Smooth muscle cell (in vitro differentiated cells): Measurements from ENCODE around the gene HELLS. TPM values are rescaled to one million over a fixed set of nuclear protein-coding genes. Genes with fewer than 3 reads are reported as not detected.
"Not testable (repeated sequence)": the region's sequence is repeated elsewhere in the genome, so short reads cannot be mapped to it uniquely, and the experiment has no call there.

Source experiments
- DNase-seq: peaks from one replicate; lab custom pipeline; 2025; ENCODE audit not compliant: unreplicated experiment; lab: John Stamatoyannopoulos, UW
- H2AFZ ChIP-seq: fragments of 200-600 bp; sonication (generic); 2 replicates; pipeline ENCODE4 v1.6.0; 2016; ENCODE audit warnings: antibody characterized with exemption, low read depth, mild to moderate bottlenecking
- H3F3A ChIP-seq: fragments of 200-600 bp; sonication (generic); 2 replicates; pipeline ENCODE4 v1.6.0; 2017; ENCODE audit warnings: antibody characterized with exemption, low read depth
- H3K27ac ChIP-seq: fragments of 200-600 bp; sonication (generic); 2 replicates; pipeline ENCODE4 v1.5.1; 2016; ENCODE audit warnings: low read depth, mild to moderate bottlenecking
- H3K27me3 ChIP-seq: fragments of 200-600 bp; sonication (generic); 2 replicates; pipeline ENCODE4 v1.6.1; 2016; ENCODE audit warnings: low read depth, mild to moderate bottlenecking
- H3K36me3 ChIP-seq: fragments of 200-600 bp; sonication (generic); 2 replicates; pipeline ENCODE4 v1.5.1; 2016; ENCODE audit warnings: low read depth
- H3K4me1 ChIP-seq: fragments of 200-600 bp; sonication (generic); 2 replicates; pipeline ENCODE4 v1.5.1; 2016; ENCODE audit warnings: low read depth
- H3K4me2 ChIP-seq: fragments of 200-600 bp; sonication (generic); 2 replicates; pipeline ENCODE4 v1.6.0; 2016; ENCODE audit warnings: mild to moderate bottlenecking
- H3K4me3 ChIP-seq: fragments of 200-600 bp; sonication (generic); 2 replicates; pipeline ENCODE4 v1.5.1; 2016; ENCODE audit warnings: mild to moderate bottlenecking
- H3K79me2 ChIP-seq: fragments of 200-600 bp; sonication (generic); 2 replicates; pipeline ENCODE4 v1.6.0; 2016; ENCODE audit warnings: low read depth, mild to moderate bottlenecking
- H3K9ac ChIP-seq: fragments of 200-600 bp; sonication (generic); 2 replicates; pipeline ENCODE4 v1.6.0; 2016; ENCODE audit warnings: low read depth
- H3K9me3 ChIP-seq: fragments of 200-600 bp; sonication (generic); replicated peaks from 2 replicates; pipeline ENCODE4 v1.5.1; 2016; ENCODE audit warnings: low read depth
- H4K20me1 ChIP-seq: fragments of 200-600 bp; sonication (generic); 2 replicates; pipeline ENCODE4 v1.6.0; 2016; ENCODE audit warnings: low read depth
- CTCF ChIP-seq: fragments of 200-600 bp; sonication (generic); IDR thresholded peaks from 2 replicates; pipeline ENCODE4 v1.5.1; 2017; ENCODE audit warnings: borderline replicate concordance, mild to moderate bottlenecking, antibody characterized with exemption; ENCODE audit not compliant: insufficient read depth, poor library complexity, severe bottlenecking
- WGBS: methylation state at CpG from one replicate; pipeline ENCODE4 v1.1.7; 2016; ENCODE audit warnings: low lambda C conversion rate; 5-methylcytosine and 5-hydroxymethylcytosine counted together
- polyA plus RNA-seq: library from polyadenylated mRNA; unstranded; fragments of >200 nt; fragmentation: Nextera tagmentation; extraction: Ambion mirVana; gene quantifications from 2 replicates; pipeline ENCODE4 v1.2.1, GENCODE V29; 2016
- total RNA-seq: library from RNA; depleted of rRNA; stranded (reverse); fragments of >200 nt; gene quantifications from 2 replicates; pipeline ENCODE4 v1.2.3, GENCODE V29; 2014

HELLS gene
- total and polyA plus RNA-seq, 2 experiments from 2014 or later, result 10.5 to 55.5 TPM

- no peaks in the 10 kb centered on the region for H3K79me2 ChIP-seq
- H3K4me3 ChIP-seq, result no peak overlapping the region
- peaks cover 5% of the 10 kb centered on the region for H3K4me1 ChIP-seq
- H3K9me3 ChIP-seq, result no peaks in the 10 kb centered on the region
- no peak overlapping the region for H3K9ac ChIP-seq
- no peak overlapping the region for H2AFZ ChIP-seq
- WGBS, result 77% methylated on average over 1 of the region's 1 CpG
- no peak for TF ChIP-seq CTCF
- H3K27me3 ChIP-seq, result no peaks in the 10 kb centered on the region
- H3K4me2 ChIP-seq, result no peak overlapping the region
- no peaks in the 10 kb centered on the region for H4K20me1 ChIP-seq
- no peaks in the 10 kb centered on the region for H3K36me3 ChIP-seq
- no peaks in the 10 kb centered on the region for H3F3A ChIP-seq
- no peak for DNase-seq
- no peak overlapping the region for H3K27ac ChIP-seq
Measured at GRCh38 chr10:94627511-94627910, 81.9 kb downstream of the HELLS start.

- no peak overlapping the region for H3K9ac ChIP-seq
- peaks cover 5% of the 10 kb centered on the region for H3K4me1 ChIP-seq
- H4K20me1 ChIP-seq, result no peaks in the 10 kb centered on the region
- WGBS, result 33% methylated on average over 4 of the region's 4 CpGs
- DNase-seq, result no peak
- no peaks in the 10 kb centered on the region for H3K9me3 ChIP-seq
- no peak overlapping the region for H3K4me2 ChIP-seq
- no peak overlapping the region for H3K4me3 ChIP-seq
- no peak overlapping the region for H2AFZ ChIP-seq
- peak; percentile 76 for TF ChIP-seq CTCF
- H3K36me3 ChIP-seq, result no peaks in the 10 kb centered on the region
- H3K79me2 ChIP-seq, result no peaks in the 10 kb centered on the region
- no peaks in the 10 kb centered on the region for H3K27me3 ChIP-seq
- H3F3A ChIP-seq, result no peaks in the 10 kb centered on the region
- no peak overlapping the region for H3K27ac ChIP-seq
Measured at GRCh38 chr10:94630017-94630688, 84.6 kb downstream of the HELLS start.

- H3K4me3 ChIP-seq, result no peak overlapping the region
- no peaks in the 10 kb centered on the region for H3K9me3 ChIP-seq
- no peaks in the 10 kb centered on the region for H3K27me3 ChIP-seq
- H3K4me1 ChIP-seq, result peaks cover 4% of the 10 kb centered on the region
- H3K79me2 ChIP-seq, result no peaks in the 10 kb centered on the region
- H3K9ac ChIP-seq, result no peak overlapping the region
- no peaks in the 10 kb centered on the region for H4K20me1 ChIP-seq
- no peak for TF ChIP-seq CTCF
- no peaks in the 10 kb centered on the region for H3K36me3 ChIP-seq
- no peak overlapping the region for H3K4me2 ChIP-seq
- H2AFZ ChIP-seq, result no peak overlapping the region
- H3F3A ChIP-seq, result no peaks in the 10 kb centered on the region
- no peak for DNase-seq
- 92% methylated on average over 3 of the region's 3 CpGs for WGBS
- no peak overlapping the region for H3K27ac ChIP-seq
Measured at GRCh38 chr10:94631077-94631875, 85.7 kb downstream of the HELLS start.

- H3K27ac ChIP-seq, result no peak overlapping the region
- H3K27me3 ChIP-seq, result no peaks in the 10 kb centered on the region
- no peak for TF ChIP-seq CTCF
- H4K20me1 ChIP-seq, result no peaks in the 10 kb centered on the region
- no peaks in the 10 kb centered on the region for H3K36me3 ChIP-seq
- H3K4me3 ChIP-seq, result no peak overlapping the region
- no peak overlapping the region for H3K9ac ChIP-seq
- no peaks in the 10 kb centered on the region for H3K4me1 ChIP-seq
- peaks cover 3% of the 10 kb centered on the region for H3K9me3 ChIP-seq
- DNase-seq, result no peak
- 96% methylated on average over 1 of the region's 1 CpG for WGBS
- H3K79me2 ChIP-seq, result no peaks in the 10 kb centered on the region
- no peak overlapping the region for H3K4me2 ChIP-seq
- no peaks in the 10 kb centered on the region for H3F3A ChIP-seq
- no peak overlapping the region for H2AFZ ChIP-seq
Measured at GRCh38 chr10:94632954-94633353, 87.4 kb downstream of the HELLS start.

GRCh38 chr10:94638097-94638496 lies 92.5 kb downstream of the HELLS start:
- not testable (repeated sequence) for DNase-seq, H3K9ac ChIP-seq, H3K36me3 ChIP-seq, H3K4me2 ChIP-seq, H3K27me3 ChIP-seq, H4K20me1 ChIP-seq, H3K4me3 ChIP-seq, H3K9me3 ChIP-seq, H3K4me1 ChIP-seq, H3K79me2 ChIP-seq, H2AFZ ChIP-seq, H3K27ac ChIP-seq, H3F3A ChIP-seq
- WGBS, result 96% methylated on average over 4 of the region's 4 CpGs
